GM18951 (cell line): Measurements from ENCODE around the gene ATP8B3.

Source experiments
- POLR2A ChIP-seq: IDR thresholded peaks from 4 replicates; pipeline ENCODE4 v1.6.1; 2011; ENCODE audit warnings: mild to moderate bottlenecking; ENCODE audit not compliant: insufficient read length, insufficient read depth; ENCODE audit errors: extremely low read depth
- in situ Hi-C: fragments of 300-500 bp; cut with MboI; formaldehyde crosslinking; loops from one replicate; pipeline ENCODE4 v1.12.0; 2022; ENCODE audit warnings: low sequenced_read_pairs, mixed read lengths, inconsistent platforms; ENCODE audit not compliant: unreplicated experiment

Gene ATP8B3

DNA sequence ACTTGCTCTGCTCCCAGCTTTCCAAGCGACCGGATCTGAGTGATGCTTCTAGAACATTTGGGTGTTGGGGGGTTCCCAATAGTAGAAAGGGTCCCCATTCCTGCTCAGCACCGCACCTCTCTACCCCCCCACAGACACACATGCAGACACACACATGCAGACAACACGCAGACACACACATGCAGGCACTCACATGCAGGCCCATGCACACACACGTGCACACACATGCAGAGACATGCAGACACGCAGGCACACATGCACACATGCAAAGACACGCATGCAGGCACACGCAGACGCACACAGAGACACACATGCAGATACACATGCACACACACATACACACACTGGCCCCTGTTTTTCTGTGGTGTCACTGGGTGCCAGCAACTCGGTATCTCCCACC lies 34.9 kb downstream of the ATP8B3 start:
- TF ChIP-seq POLR2A: no peak
- in situ Hi-C loops: loop anchor here (25.0 kb wide), 1 partner anchor 240 kb away; no protein-coding TSS in a partner anchor

DNA sequence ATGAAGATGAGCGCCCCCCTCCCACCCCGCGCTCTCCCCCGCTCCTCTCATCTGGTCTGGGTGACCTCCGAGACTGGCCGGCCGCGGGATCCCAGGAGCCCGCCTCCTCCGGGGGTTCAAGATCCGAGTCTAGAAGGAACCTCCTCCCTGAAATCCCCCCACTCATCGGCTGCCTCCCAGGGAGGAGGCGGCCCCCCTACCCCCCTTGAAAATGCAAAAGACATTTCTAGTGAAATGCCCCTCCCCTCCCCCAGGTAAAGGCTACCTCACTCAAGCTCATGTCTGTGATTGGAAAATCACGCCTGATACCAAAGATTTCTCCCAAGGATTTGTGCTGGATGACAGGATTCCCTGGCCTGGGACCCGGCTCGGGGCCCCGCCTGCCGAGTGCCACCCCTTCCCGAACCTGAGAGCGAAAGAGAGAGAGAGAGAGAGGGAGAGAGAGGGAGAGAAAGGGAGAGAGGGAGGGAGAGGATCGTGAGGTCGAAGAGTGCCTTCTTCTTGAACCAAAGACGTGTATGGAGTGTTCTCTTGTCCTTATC lies 35.4 kb downstream of the ATP8B3 start:
- TF ChIP-seq POLR2A: no peak
- in situ Hi-C loops: loop anchor here (25.0 kb wide), 1 partner anchor 239 kb away; no protein-coding TSS in a partner anchor

DNA sequence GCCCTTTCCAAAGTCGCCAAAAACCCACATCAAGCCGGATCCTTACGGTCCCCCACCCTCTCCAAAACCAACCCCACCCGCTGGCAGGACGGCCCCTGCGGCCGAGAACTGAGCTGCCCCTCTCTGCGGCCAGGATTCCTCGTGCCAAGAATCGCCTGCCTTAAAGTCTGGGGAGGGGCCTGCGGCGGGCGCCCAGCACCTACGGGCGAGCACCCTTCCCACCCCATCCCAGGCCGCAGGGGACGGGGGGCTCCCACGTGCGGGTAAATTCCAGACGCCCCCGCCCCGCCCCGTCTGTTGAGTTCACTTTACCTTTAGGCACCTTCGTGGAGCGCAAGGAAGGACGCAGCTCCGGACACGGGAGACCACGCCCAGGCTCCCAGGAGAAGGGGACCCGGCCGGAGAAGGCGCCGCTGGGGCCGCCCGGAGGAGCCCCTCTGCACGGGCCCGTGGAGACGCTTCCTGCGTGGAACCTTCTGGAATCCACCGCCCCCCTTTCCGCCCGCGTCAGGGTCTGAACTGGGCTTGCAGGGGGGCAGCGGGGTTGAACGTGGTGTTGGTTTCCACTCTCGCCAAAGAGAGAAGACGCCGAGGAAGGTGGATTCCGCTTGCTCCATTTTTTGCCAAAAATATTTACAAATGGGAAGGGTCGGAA lies 36.0 kb downstream of the ATP8B3 start:
- in situ Hi-C loops: loop anchor here (25.0 kb wide), 1 partner anchor 239 kb away; no protein-coding TSS in a partner anchor

DNA sequence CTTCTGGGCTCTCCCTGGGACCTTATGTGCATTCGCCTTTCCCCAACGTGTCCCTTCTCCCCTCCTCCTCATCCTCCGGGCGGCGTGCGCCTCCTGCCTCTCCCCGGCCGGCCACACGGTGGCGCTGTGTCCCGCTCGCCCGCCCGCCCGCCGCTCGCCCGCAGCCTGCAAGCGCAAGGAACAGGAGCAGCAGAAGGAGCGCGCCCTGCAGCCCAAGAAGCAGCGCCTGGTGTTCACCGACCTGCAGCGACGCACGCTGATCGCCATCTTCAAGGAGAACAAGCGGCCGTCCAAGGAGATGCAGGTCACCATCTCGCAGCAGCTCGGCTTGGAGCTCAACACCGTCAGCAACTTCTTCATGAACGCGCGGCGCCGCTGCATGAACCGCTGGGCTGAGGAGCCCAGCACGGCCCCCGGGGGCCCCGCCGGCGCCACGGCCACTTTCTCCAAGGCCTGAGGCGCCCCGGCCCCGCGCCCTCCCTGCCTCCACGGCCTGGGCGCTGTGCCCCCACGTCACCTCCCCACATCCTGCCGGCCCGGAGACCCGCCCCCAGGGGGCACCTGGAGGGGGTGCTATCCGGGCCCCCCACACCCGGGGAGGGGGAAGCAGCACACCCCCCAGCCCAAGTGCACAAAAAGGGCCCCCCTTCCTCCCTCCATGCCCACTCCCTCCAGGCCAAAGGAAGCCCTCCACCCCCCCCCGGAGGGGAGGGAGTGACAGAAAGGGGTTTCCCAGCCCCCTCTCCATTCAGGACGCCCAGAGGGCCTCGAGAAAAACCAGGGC lies 36.9 kb downstream of the ATP8B3 start:
- no peak for TF ChIP-seq POLR2A
- in situ Hi-C loops: loop anchor here (25.0 kb wide), 1 partner anchor 238 kb away; no protein-coding TSS in a partner anchor

More for the DNA sequence above, 36.0 kb downstream of the ATP8B3 start:
- no peak for TF ChIP-seq POLR2A

DNA sequence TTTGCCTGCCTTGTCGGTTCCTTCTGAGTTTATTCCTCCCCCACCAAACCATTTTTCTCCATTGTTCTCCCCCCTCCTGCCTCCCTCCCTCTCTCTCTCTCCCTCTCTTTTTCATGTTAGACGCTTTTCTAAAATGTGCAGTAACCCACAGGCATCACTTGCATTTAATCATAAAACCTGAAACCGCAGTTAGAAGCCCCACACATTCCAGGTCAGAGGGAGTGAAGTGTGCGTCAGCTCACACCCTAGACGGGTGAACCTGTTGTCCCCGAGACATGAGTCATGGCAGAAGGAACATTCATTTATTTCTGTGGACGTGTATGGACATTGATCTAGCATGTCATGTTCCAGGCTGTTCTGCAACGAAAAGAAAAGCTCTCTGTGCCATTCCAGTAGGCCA lies 38.9 kb downstream of the ATP8B3 start:
- no peak for TF ChIP-seq POLR2A
- in situ Hi-C loops: no loop called here

DNA sequence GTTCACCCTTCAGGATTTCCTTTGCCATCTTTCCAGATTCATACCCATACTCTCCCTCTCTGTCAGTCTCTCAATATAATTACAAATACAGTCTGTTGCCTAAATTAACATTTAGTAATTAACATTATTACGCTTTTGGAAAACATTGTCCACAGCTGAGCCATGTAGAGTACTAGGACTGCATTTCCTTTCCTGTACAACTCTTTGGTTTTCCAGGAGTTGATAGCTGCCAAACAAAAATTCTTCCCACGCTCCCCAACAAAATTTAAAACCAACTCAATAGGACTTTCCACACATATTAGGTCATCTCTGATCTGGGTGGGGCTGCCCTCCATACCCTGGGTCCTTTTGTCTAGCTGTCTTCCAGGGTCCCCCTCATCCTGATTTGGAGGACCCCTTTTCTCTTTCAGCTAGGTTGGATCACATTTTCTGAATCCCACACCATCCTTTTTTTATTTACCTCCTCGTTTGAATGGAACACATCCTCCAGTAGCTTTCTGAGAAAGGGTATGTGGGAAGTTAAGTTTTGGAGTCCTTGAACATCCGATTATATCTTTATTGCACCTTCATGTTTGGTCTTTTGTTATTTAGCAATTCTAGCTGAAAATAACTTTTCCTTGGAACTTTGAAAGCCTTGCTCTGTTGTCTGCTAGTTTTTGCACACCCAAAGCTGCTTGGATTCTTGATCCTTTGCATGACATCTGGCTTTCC lies 41.1 kb downstream of the ATP8B3 start:
- in situ Hi-C loops: no loop called here
- TF ChIP-seq POLR2A: no peak

DNA sequence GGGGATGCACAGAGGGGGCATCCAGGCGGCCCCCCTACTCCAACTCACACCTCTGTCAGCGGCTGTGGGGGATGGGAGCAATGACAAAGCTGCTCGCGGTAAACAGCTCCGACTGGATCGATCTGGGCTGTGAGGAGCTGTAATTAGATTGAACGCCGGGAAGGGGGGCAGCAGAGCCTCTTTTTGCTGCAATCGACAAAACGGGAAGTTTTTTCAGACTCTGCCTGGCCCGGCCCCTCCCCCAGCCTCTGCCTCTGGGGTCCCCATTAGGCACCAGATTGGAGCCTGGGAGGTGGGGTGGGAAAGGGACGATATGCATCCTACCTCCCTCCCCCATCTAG lies 42.5 kb downstream of the ATP8B3 start:
- no peak for TF ChIP-seq POLR2A
- in situ Hi-C loops: no loop called here

DNA sequence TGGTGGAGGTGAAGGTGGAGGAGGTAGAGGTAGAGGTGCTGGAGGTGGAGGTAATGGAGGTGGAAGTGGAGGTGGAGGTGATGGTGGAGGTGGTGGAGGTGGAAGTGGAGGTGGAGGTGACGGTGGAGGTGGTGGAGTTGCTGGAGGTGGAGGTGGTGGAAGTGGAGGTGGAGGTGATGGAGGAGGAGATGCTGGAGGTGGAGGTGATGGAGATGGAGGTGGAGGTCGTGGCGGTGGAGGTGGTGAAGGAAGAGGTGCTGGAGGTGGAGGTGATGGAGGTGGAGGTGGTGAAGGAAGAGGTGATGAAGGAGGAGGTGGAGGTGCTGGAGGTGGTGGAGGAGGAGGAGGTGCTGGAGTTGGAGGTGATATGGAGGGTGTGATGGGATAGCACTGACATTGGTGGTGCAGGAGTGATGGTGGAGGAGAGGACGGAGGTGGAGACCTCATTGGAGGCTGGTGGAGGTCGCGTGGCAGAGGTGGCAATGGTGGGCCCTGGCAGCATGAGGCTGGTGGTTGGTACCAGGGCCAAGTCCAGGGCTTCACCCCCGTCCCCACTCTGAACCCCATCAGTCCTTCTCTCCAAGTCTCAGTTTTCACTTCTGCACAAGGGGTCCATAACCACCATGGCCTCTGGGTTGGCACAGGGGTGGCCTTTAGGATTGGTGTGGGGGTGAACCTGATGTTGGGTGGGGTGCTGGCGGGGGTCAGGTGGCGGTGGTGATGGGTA lies 43.0 kb downstream of the ATP8B3 start:
- in situ Hi-C loops: no loop called here

DNA sequence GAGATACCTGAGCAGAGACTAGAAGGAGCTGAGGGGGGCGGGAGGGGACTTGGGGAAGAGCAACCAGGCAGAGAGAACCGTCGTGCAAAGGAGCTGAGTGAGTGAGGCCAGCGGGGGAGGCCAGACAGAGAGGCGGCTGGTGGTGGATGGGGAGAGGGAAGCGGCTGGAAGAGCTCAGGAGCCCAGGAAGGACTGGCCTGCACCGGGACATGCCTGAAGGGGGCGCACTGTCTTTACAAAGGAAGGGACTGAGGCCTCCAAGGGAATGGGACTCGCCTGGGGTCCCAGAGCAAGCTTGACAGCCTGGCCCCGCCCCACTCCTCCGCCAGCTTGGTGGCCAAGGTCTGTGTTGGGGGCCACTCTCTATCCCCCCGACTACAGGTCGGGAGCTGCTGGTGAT lies 43.8 kb downstream of the ATP8B3 start:
- in situ Hi-C loops: no loop called here
- no peak for TF ChIP-seq POLR2A

More for the DNA sequence above, 43.0 kb downstream of the ATP8B3 start:
- TF ChIP-seq POLR2A: no peak

DNA sequence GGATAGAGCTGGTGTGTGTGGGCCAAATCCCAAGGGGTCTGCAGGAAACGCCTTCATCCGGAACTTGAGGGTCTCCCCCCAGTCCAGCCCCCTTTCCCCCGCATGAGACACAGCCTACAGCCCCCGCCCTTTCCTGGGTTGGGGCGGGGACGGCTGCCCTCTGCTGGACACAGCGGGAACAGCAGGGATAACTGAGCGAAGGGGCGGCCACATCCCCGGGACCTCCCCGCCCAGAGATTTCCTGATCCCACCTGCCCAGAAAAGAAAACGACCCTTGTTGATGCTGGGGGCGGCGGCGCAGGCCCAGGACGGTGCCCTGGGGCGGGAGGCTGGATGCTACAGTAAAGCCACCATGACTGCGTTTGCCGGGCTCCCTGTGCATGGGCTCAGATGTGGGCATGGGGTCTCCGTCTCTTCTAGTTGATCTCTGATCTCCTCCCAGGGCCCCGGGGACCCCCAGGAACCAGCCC lies 44.6 kb downstream of the ATP8B3 start:
- in situ Hi-C loops: no loop called here

DNA sequence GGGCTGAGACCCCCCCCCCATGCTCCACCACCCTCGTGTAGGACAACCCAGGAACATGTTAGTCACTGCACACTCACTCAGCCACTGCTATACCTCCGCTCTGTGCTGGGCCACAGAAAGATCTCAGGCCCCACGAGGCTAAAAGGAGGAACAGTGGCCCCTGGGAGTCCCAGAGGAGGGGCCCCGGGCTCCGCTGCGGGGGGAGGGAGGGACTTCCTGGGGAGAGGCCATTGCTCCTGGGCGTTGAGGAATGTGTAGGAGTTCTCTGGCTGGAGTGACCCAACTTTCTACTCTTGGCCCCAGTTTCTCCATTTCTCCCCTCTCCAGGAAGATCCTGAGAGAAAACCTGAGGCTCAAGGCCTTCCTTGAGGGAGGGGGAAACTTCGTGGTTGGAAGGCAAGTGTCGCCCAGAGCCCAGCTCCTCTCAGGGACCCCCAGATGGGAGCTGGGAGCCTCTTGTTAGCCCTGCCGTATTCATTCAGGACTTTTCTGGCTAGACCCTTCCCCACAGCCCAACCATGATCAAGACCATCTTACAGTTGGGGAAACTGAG lies 45.2 kb downstream of the ATP8B3 start:
- in situ Hi-C loops: no loop called here
- no peak for TF ChIP-seq POLR2A

More for the DNA sequence above, 44.6 kb downstream of the ATP8B3 start:
- no peak for TF ChIP-seq POLR2A
